CD8-positive, alpha-beta memory T cell (primary cell): ENCODE results near the gene COX14. TPM values are rescaled to one million over a fixed set of nuclear protein-coding genes. Genes with fewer than 3 reads are reported as not detected.
A peak's percentile ranks its signal among the peaks of the same experiment; 100 is the strongest.
"Not testable (repeated sequence)": the region's sequence is repeated elsewhere in the genome, so short reads cannot be mapped to it uniquely, and the experiment has no call there.

ENCODE experiments used
- CTCF ChIA-PET: fragments of 350-600 bp; sonication (Branson Sonifier 250); formaldehyde crosslinking; loops from one replicate; lab custom pipeline; 2021; ENCODE audit warnings: antibody characterized with exemption; lab: Charles Lee
- POLR2A ChIA-PET: fragments of 350-600 bp; sonication (Branson Sonifier 250); formaldehyde crosslinking; loops from one replicate; lab custom pipeline; 2021; ENCODE audit warnings: antibody characterized with exemption; lab: Charles Lee
- DNase-seq, 5 donors: peaks; one replicate each; pipeline versions ENCODE4 v3.0.0 to v3.0.0-alpha.2; 2020 to 2022; ENCODE audit warnings: mixed read lengths in 1 of 5
- H3K27ac ChIP-seq: one replicate; pipeline ENCODE4 v1.7.0; 2013; ENCODE audit warnings: low read depth, mild to moderate bottlenecking, low read length, moderate library complexity
- H3K27me3 ChIP-seq: 2 replicates; pipeline ENCODE4 v1.7.0; 2013; ENCODE audit warnings: low read length, mild to moderate bottlenecking; ENCODE audit not compliant: insufficient read depth, poor library complexity, severe bottlenecking
- H3K36me3 ChIP-seq: 2 replicates; pipeline ENCODE4 v1.7.0; 2013; ENCODE audit warnings: mild to moderate bottlenecking, low read length, moderate library complexity; ENCODE audit not compliant: insufficient read depth
- H3K4me1 ChIP-seq: 2 replicates; pipeline ENCODE4 v1.7.0; 2013; ENCODE audit warnings: mild to moderate bottlenecking, low read length, moderate library complexity; ENCODE audit not compliant: insufficient read depth
- H3K4me3 ChIP-seq: 2 replicates; pipeline ENCODE4 v1.7.0; 2013; ENCODE audit warnings: mild to moderate bottlenecking, low read length
- H3K9me3 ChIP-seq: 2 replicates; pipeline ENCODE4 v1.7.0; 2013; ENCODE audit warnings: mild to moderate bottlenecking, low read length
- H3K27ac Mint-ChIP-seq, 8 donors: one replicate each; pipeline ENCODE4 v1.8.0; 2020 to 2021; ENCODE audit warnings: mixed read lengths in 8 of 8, mild to moderate bottlenecking in 6 of 8, inconsistent platforms in 3 of 8, moderate library complexity in 3 of 8
- H3K27me3 Mint-ChIP-seq, 2 donors: one replicate each; pipeline ENCODE4 v1.8.0; 2020 to 2021; ENCODE audit warnings: mixed read lengths in 2 of 2, mild to moderate bottlenecking in 1 of 2, moderate library complexity in 1 of 2
- H3K36me3 Mint-ChIP-seq, 3 donors: one replicate each; pipeline ENCODE4 v1.8.0; 2020 to 2021; ENCODE audit warnings: mixed read lengths in 3 of 3, inconsistent platforms in 1 of 3, mild to moderate bottlenecking in 1 of 3
- H3K4me1 Mint-ChIP-seq, 3 donors: one replicate each; pipeline ENCODE4 v1.8.0; 2020 to 2021; ENCODE audit warnings: mixed read lengths in 3 of 3, inconsistent platforms in 1 of 3, mild to moderate bottlenecking in 1 of 3
- H3K4me3 Mint-ChIP-seq, 7 donors: one replicate each; pipeline ENCODE4 v1.8.0; 2020 to 2021; ENCODE audit warnings: mixed read lengths in 7 of 7, mild to moderate bottlenecking in 6 of 7, moderate library complexity in 4 of 7, inconsistent platforms in 2 of 7
- H3K9me3 Mint-ChIP-seq, 5 donors: one replicate each; pipeline ENCODE4 v1.8.0; 2020 to 2022; ENCODE audit warnings: mixed read lengths in 5 of 5, mild to moderate bottlenecking in 3 of 5, moderate library complexity in 2 of 5, inconsistent platforms in 1 of 5
- polyA plus RNA-seq: library from polyadenylated mRNA; unstranded; fragments of 300-500 nt; fragmentation: Illumina TruSeq; gene quantifications from one replicate; pipeline ENCODE4 v1.2.3, GENCODE V29; 2021
- total RNA-seq, 2 experiments: library from RNA; stranded (reverse); gene quantifications; one replicate each; pipeline ENCODE4 v1.2.3, GENCODE V29; 2021

COX14 gene
- total and polyA plus RNA-seq, 3 experiments from 2014 or later: 58.7 to 250 (median 59.2) TPM

- Mint-ChIP-seq H3K4me1 (peaks cover 0 to 4% (median 2%) of the 10 kb centered on the region in 3 donors), H3K9me3 (no peaks in the 10 kb centered on the region), H3K27ac (no peak overlapping the region), H3K27me3 (peaks cover 0 to 4% of the 10 kb centered on the region in 2 donors), H3K36me3 (no peaks in the 10 kb centered on the region), H3K4me3 (no peak overlapping the region)
- Histone ChIP-seq H3K9me3 (no peaks in the 10 kb centered on the region), H3K36me3 (no peaks in the 10 kb centered on the region), H3K4me3 (no peak overlapping the region), H3K4me1 (peaks cover 4% of the 10 kb centered on the region), H3K27ac (no peak overlapping the region), H3K27me3 (no peaks in the 10 kb centered on the region)
- DNase-seq: peak in 1 of 5 donors; percentile 39
- ChIA-PET POLR2A (no interaction called here), CTCF (interaction anchor here (2.1 to 2.2 kb wide), 2 partner anchors 7 to 8 kb away, joined by 9 to 10 read pairs; partner anchors contain the start of gene SMARCD1)
Observed at GRCh38 chr12:50078281-50078680, 33.8 kb upstream of the COX14 start.

- Mint-ChIP-seq H3K27ac (peak overlapping the region in 1 of 8 donors; percentile 20), H3K36me3 (no peaks in the 10 kb centered on the region), H3K9me3 (no peaks in the 10 kb centered on the region), H3K4me3 (no peak overlapping the region), H3K27me3 (peaks cover 0 to 4% of the 10 kb centered on the region in 2 donors), H3K4me1 (peaks cover 7 to 11% (median 8%) of the 10 kb centered on the region in 3 donors)
- peak in 1 of 5 donors; percentile 29 for DNase-seq
- peaks cover 9% of the 10 kb centered on the region for H3K4me1 ChIP-seq
- no peak overlapping the region for H3K27ac ChIP-seq
- no peak overlapping the region for H3K4me3 ChIP-seq
- no peaks in the 10 kb centered on the region for H3K27me3 ChIP-seq
- H3K36me3 ChIP-seq: no peaks in the 10 kb centered on the region
- no peaks in the 10 kb centered on the region for H3K9me3 ChIP-seq
- ChIA-PET POLR2A (no interaction called here), CTCF (interaction anchor here (0.7 to 2.1 kb wide), 3 partner anchors 9 to 114 kb away, joined by 3 to 9 read pairs (median 3); no protein-coding TSS in a partner anchor)
Observed at GRCh38 chr12:50079771-50080170, 32.3 kb upstream of the COX14 start.

GRCh38 chr12:50081096-50081808 lies 30.8 kb upstream of the COX14 start:
- Mint-ChIP-seq H3K4me1 (peaks cover 11 to 18% (median 14%) of the 10 kb centered on the region in 3 donors), H3K36me3 (peaks cover 0 to 5% (median 0%) of the 10 kb centered on the region in 3 donors), H3K27me3 (peaks cover 0 to 1% of the 10 kb centered on the region in 2 donors), H3K4me3 (no peak overlapping the region), H3K27ac (no peak overlapping the region), H3K9me3 (no peaks in the 10 kb centered on the region)
- H3K4me3 ChIP-seq: no peak overlapping the region
- H3K27me3 ChIP-seq: no peaks in the 10 kb centered on the region
- DNase-seq: peak in 1 of 5 donors; percentile 37
- H3K4me1 ChIP-seq: peaks cover 12% of the 10 kb centered on the region
- no peaks in the 10 kb centered on the region for H3K36me3 ChIP-seq
- ChIA-PET CTCF (interaction anchor here (1.2 to 11.1 kb wide), 3 partner anchors 10 to 95 kb away, joined by 3 to 118 read pairs (median 5); partner anchors contain the start of gene COX14), POLR2A (no interaction called here)
- H3K27ac ChIP-seq: no peak overlapping the region
- H3K9me3 ChIP-seq: no peaks in the 10 kb centered on the region

GRCh38 chr12:50082644-50083043 lies 29.4 kb upstream of the COX14 start:
- H3K27ac Mint-ChIP-seq: peak overlapping the region in 4 of 8 donors; percentile 17 to 42 (median 34)
- ChIA-PET CTCF (interaction anchor here (1.0 to 11.1 kb wide), 4 partner anchors 12 to 115 kb away, joined by 3 to 118 read pairs (median 6); partner anchors contain the start of gene COX14), POLR2A (interaction anchor here (0.6 kb wide), 1 partner anchor 47 kb away, joined by 3 read pairs; no protein-coding TSS in a partner anchor)
- H3K9me3 Mint-ChIP-seq: no peaks in the 10 kb centered on the region
- H3K4me1 ChIP-seq: peaks cover 12% of the 10 kb centered on the region
- H3K27me3 Mint-ChIP-seq: peaks cover 0 to 1% of the 10 kb centered on the region in 2 donors
- peak overlapping the region in 4 of 7 donors; percentile 19 to 79 (median 62) for H3K4me3 Mint-ChIP-seq
- peaks cover 12 to 26% (median 21%) of the 10 kb centered on the region in 3 donors for H3K4me1 Mint-ChIP-seq
- no peak overlapping the region for H3K4me3 ChIP-seq
- no peaks in the 10 kb centered on the region for H3K9me3 ChIP-seq
- no peak overlapping the region for H3K27ac ChIP-seq
- peak in 1 of 5 donors; percentile 26 for DNase-seq
- no peaks in the 10 kb centered on the region for H3K27me3 ChIP-seq
- H3K36me3 ChIP-seq: no peaks in the 10 kb centered on the region
- H3K36me3 Mint-ChIP-seq: peaks cover 0 to 18% (median 0%) of the 10 kb centered on the region in 3 donors

GRCh38 chr12:50083301-50083700 lies 28.7 kb upstream of the COX14 start:
- H3K4me1 ChIP-seq: peaks cover 12% of the 10 kb centered on the region
- Mint-ChIP-seq H3K9me3 (no peaks in the 10 kb centered on the region), H3K4me1 (peaks cover 19 to 30% (median 22%) of the 10 kb centered on the region in 3 donors), H3K4me3 (peak overlapping the region; percentile 75 to 89 (median 79)), H3K27ac (peak overlapping the region; percentile 55 to 90 (median 89)), H3K36me3 (peaks cover 0 to 23% (median under 1%) of the 10 kb centered on the region in 3 donors), H3K27me3 (peaks cover 0 to 1% of the 10 kb centered on the region in 2 donors)
- peak in 1 of 5 donors; percentile 27 for DNase-seq
- no peaks in the 10 kb centered on the region for H3K36me3 ChIP-seq
- H3K4me3 ChIP-seq: no peak overlapping the region
- H3K9me3 ChIP-seq: no peaks in the 10 kb centered on the region
- H3K27me3 ChIP-seq: no peaks in the 10 kb centered on the region
- CTCF ChIA-PET: interaction anchor here (0.7 to 11.1 kb wide), 4 partner anchors 13 to 116 kb away, joined by 3 to 118 read pairs (median 6); partner anchors contain the start of gene COX14
- H3K27ac ChIP-seq: no peak overlapping the region
- POLR2A ChIA-PET: interaction anchor here (0.6 kb wide), 1 partner anchor 47 kb away, joined by 3 read pairs; no protein-coding TSS in a partner anchor

- Histone ChIP-seq H3K4me1 (peaks cover 18% of the 10 kb centered on the region), H3K4me3 (peak overlapping the region; percentile 76), H3K27ac (peak overlapping the region; percentile 89)
- not testable (repeated sequence) for H3K9me3 ChIP-seq, H3K36me3 ChIP-seq, H3K27me3 Mint-ChIP-seq, H3K9me3 Mint-ChIP-seq, H3K27me3 ChIP-seq
- CTCF ChIA-PET: interaction anchor here (0.7 to 11.1 kb wide), 15 partner anchors 7 to 89 kb away, joined by 3 to 118 read pairs (median 4); partner anchors contain the start of genes CERS5 and COX14
- peak in 1 of 5 donors; percentile 39 for DNase-seq
- H3K4me1 Mint-ChIP-seq: peaks cover 27 to 38% (median 29%) of the 10 kb centered on the region in 3 donors
- peaks cover 0 to 33% (median 8%) of the 10 kb centered on the region in 3 donors for H3K36me3 Mint-ChIP-seq
- peak overlapping the region; percentile 94 to 97 (median 96) for H3K4me3 Mint-ChIP-seq
- POLR2A ChIA-PET: interaction anchor here (0.5 to 2.5 kb wide), 6 partner anchors 27 to 319 kb away, joined by 3 to 48 read pairs (median 4); partner anchors contain the start of genes CERS5, COX14 and RACGAP1
- H3K27ac Mint-ChIP-seq: peak overlapping the region; percentile 95 to 98 (median 97)
Observed at GRCh38 chr12:50084409-50084774, 27.6 kb upstream of the COX14 start.

GRCh38 chr12:50084775-50085614 lies 27.0 kb upstream of the COX14 start, which contains the start of gene SMARCD1:
Gene SMARCD1, plus strand, starts transcription at chr12:50085342. Its CDS starts 28 bp downstream, at chr12:50085370.
- Mint-ChIP-seq H3K4me1 (peaks cover 27 to 38% (median 29%) of the 10 kb centered on the region in 3 donors), H3K9me3 (no peaks in the 10 kb centered on the region), H3K36me3 (peaks cover under 1 to 40% (median 8%) of the 10 kb centered on the region in 3 donors), H3K27ac (peak within 1 kb of the TSS; percentile 95 to 98 (median 98)), H3K27me3 (no peaks in the 10 kb centered on the region), H3K4me3 (peak within 1 kb of the TSS; percentile 94 to 97 (median 96))
- Histone ChIP-seq H3K27ac (peak within 1 kb of the TSS; percentile 89), H3K36me3 (peaks cover 14% of the 10 kb centered on the region), H3K27me3 (no peaks in the 10 kb centered on the region), H3K4me1 (peaks cover 18% of the 10 kb centered on the region), H3K9me3 (no peaks in the 10 kb centered on the region), H3K4me3 (peak within 1 kb of the TSS; percentile 76)
- CTCF ChIA-PET: interaction anchor here (0.7 to 11.1 kb wide), 17 partner anchors 8 to 105 kb away, joined by 3 to 118 read pairs (median 4); partner anchors contain the start of genes CERS5 and COX14
- DNase-seq: peak; percentile 75 to 88 (median 80)
- POLR2A ChIA-PET: interaction anchor here (0.5 to 2.5 kb wide), 6 partner anchors 27 to 319 kb away, joined by 3 to 48 read pairs (median 4); partner anchors contain the start of genes CERS5, COX14 and RACGAP1
